ENCODE results near the gene OXTR.

OXTR gene

GRCh38 chr3:8733332-8734094 is 35.9 kb downstream of the OXTR start, which contains the start of gene CAV3:
Gene CAV3 (plus strand): TSS chr3:8733802. CDS start chr3:8733877, 75 bp downstream.
- no peak within 1 kb of the TSS for H3K27ac ChIP-seq
- no peak for TF ChIP-seq CTCF (conservative IDR thresholded peaks at IDR 0.05)

- TF ChIP-seq CTCF (conservative IDR thresholded peaks at IDR 0.05) = no peak
- no peak overlapping the region for H3K27ac ChIP-seq
Measured at GRCh38 chr3:8732413-8732812, 37.0 kb downstream of the OXTR start.

- H3K27ac ChIP-seq = no peak overlapping the region
- TF ChIP-seq CTCF (conservative IDR thresholded peaks at IDR 0.05) = no peak
Measured at GRCh38 chr3:8730656-8731055, 38.8 kb downstream of the OXTR start.

- H3K27ac ChIP-seq = no peak overlapping the region
- TF ChIP-seq CTCF (conservative IDR thresholded peaks at IDR 0.05) = no peak
Measured at GRCh38 chr3:8729479-8729878, 39.9 kb downstream of the OXTR start.

GRCh38 chr3:8727605-8728512 is 41.6 kb downstream of the OXTR start:
- no peak for TF ChIP-seq CTCF (conservative IDR thresholded peaks at IDR 0.05)
- no peak overlapping the region for H3K27ac ChIP-seq

GRCh38 chr3:8724108-8724752 is 45.2 kb downstream of the OXTR start:
- TF ChIP-seq CTCF (conservative IDR thresholded peaks at IDR 0.05) = no peak
- no peak overlapping the region for H3K27ac ChIP-seq

GRCh38 chr3:8723612-8724011 is 45.8 kb downstream of the OXTR start:
- H3K27ac ChIP-seq = no peak overlapping the region
- TF ChIP-seq CTCF (conservative IDR thresholded peaks at IDR 0.05) = no peak
